Glutamatergic neuron (in vitro differentiated cells): ENCODE data around the gene TOPAZ1. TPM values are rescaled to one million over a fixed set of nuclear protein-coding genes. Genes with fewer than 3 reads are reported as not detected.

Experiments
- DNase-seq: peaks from one replicate; pipeline ENCODE4 v3.0.0; 2022
- H3K27ac Mint-ChIP-seq: one replicate; pipeline ENCODE4 v1.8.0; 2020; ENCODE audit warnings: mild to moderate bottlenecking, mixed read lengths, inconsistent platforms; ENCODE audit not compliant: unreplicated experiment
- H3K27me3 Mint-ChIP-seq: one replicate; pipeline ENCODE4 v1.8.0; 2020; ENCODE audit warnings: mild to moderate bottlenecking, moderate library complexity, mixed read lengths, inconsistent platforms; ENCODE audit not compliant: unreplicated experiment
- H3K36me3 Mint-ChIP-seq: one replicate; pipeline ENCODE4 v1.8.0; 2020; ENCODE audit warnings: mild to moderate bottlenecking, mixed read lengths, inconsistent platforms; ENCODE audit not compliant: unreplicated experiment
- H3K4me1 Mint-ChIP-seq: one replicate; pipeline ENCODE4 v1.8.0; 2020; ENCODE audit warnings: mild to moderate bottlenecking, low read depth, mixed read lengths, inconsistent platforms; ENCODE audit not compliant: unreplicated experiment
- H3K4me3 Mint-ChIP-seq: one replicate; pipeline ENCODE4 v1.8.0; 2020; ENCODE audit warnings: mild to moderate bottlenecking, mixed read lengths, inconsistent platforms; ENCODE audit not compliant: unreplicated experiment
- H3K9me3 Mint-ChIP-seq: one replicate; pipeline ENCODE4 v1.8.0; 2020; ENCODE audit warnings: mild to moderate bottlenecking, moderate library complexity, mixed read lengths, inconsistent platforms; ENCODE audit not compliant: unreplicated experiment
- total RNA-seq: library from RNA; stranded (reverse); fragmentation: NEBNext Ultra II Directional; extraction: Animal tissue kit (Norgen Biotek cat#: 25700); gene quantifications from one replicate; pipeline ENCODE4 v1.2.1, GENCODE V29; 2021; ENCODE audit not compliant: unreplicated experiment
- TF ChIP-seq, protein P1 (sequence below): fragments of 200-600 bp; sonication (generic); IDR thresholded peaks from one replicate; pipeline ENCODE4 v1.5.0; 2021; ENCODE audit not compliant: partially characterized antibody, unreplicated experiment

TOPAZ1 gene
- total RNA-seq, 1 donor from 2014 or later = not detected

DNA sequence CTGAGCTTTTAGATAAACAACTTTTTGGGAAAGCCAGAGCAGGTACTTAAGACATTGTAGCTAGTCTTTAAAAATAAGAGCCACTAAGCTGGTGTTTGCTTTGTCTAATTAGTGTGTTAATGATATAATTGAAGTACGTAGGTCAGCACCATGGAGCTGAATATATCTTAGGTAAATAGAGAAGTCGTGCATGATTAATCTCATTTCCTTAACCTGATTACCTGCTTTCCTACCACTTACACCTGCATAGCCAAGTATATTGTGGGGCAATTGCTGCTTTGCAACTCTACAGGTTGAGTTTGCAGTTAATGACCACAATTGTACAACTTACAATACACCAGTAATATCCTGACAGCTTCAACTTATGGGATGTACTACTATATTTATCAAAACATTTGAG, 17.6 kb upstream of the TOPAZ1 start:
- Mint-ChIP-seq H3K4me3 (no peak overlapping the region), H3K27ac (no peak overlapping the region), H3K9me3 (no peaks in the 10 kb centered on the region), H3K27me3 (no peaks in the 10 kb centered on the region), H3K36me3 (no peaks in the 10 kb centered on the region), H3K4me1 (no peaks in the 10 kb centered on the region)
- TF ChIP-seq, protein P1, sequence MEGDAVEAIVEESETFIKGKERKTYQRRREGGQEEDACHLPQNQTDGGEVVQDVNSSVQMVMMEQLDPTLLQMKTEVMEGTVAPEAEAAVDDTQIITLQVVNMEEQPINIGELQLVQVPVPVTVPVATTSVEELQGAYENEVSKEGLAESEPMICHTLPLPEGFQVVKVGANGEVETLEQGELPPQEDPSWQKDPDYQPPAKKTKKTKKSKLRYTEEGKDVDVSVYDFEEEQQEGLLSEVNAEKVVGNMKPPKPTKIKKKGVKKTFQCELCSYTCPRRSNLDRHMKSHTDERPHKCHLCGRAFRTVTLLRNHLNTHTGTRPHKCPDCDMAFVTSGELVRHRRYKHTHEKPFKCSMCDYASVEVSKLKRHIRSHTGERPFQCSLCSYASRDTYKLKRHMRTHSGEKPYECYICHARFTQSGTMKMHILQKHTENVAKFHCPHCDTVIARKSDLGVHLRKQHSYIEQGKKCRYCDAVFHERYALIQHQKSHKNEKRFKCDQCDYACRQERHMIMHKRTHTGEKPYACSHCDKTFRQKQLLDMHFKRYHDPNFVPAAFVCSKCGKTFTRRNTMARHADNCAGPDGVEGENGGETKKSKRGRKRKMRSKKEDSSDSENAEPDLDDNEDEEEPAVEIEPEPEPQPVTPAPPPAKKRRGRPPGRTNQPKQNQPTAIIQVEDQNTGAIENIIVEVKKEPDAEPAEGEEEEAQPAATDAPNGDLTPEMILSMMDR = no peak
- DNase-seq = no peak

DNA sequence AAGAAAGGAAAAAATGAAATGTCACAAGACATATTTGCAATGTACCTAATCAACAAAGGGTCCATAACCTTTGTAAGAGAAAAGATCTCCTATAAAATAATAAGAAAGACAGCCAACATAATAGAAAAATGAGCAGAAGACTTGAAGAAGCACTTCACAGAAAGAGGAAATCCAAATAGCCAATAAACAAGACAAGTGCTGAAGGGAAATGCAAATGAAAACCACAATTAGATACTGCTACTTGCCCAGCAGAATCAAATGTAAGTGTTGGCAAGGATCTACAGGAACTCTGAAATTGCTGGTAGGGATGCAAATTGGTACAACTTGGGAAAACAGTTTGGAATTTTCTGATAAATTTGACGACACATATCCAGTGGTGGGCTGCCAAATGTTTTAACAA, 15.1 kb upstream of the TOPAZ1 start:
- no peak overlapping the region for H3K27ac Mint-ChIP-seq
- no peak overlapping the region for H3K4me3 Mint-ChIP-seq
- no peak for DNase-seq
- H3K4me1 Mint-ChIP-seq = no peaks in the 10 kb centered on the region
- no peaks in the 10 kb centered on the region for H3K36me3 Mint-ChIP-seq
- no peaks in the 10 kb centered on the region for H3K9me3 Mint-ChIP-seq
- H3K27me3 Mint-ChIP-seq = no peaks in the 10 kb centered on the region
- TF ChIP-seq, protein P1 = no peak

DNA sequence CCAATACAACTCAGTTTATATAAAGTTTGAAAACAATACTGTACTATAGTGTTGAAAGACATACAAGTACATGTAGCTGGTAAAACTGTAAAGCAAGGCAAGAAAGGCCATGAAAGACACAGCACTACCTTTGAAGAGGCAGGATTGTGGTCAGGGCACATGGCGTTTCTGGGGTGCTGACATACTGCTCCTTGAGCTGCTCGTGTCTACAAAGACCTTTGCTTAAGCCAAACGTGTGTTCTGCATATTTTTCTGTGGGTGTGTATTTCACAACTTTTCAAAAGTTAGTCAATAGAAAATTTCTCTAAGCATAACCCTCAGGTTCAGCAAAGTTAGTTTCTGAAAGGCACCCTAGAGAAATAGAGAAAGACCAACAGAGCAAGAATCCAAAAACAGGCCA, 14.1 kb upstream of the TOPAZ1 start:
- TF ChIP-seq, protein P1 = no peak
- Mint-ChIP-seq H3K36me3 (no peaks in the 10 kb centered on the region), H3K9me3 (no peaks in the 10 kb centered on the region), H3K4me1 (no peaks in the 10 kb centered on the region), H3K4me3 (no peak overlapping the region), H3K27me3 (no peaks in the 10 kb centered on the region), H3K27ac (no peak overlapping the region)
- no peak for DNase-seq

DNA sequence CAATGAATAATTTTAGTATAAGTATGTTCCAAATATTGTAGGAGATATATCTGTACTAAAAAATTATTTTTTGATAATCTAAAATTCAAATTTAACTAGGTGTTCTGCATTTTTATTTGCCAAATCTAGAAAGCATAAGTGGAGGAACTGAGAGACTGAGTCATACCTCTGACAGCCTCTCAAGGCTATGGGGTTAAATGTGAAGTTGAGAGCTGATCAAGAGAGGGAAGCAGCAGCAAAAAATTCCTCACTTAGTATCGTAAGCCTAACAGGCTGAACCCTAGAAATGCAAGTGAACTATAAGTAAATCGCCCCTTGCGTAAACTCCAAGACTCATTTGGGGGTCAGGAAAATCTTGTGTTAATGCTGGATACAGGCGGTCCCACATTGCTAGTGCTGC, 12.8 kb upstream of the TOPAZ1 start:
- Mint-ChIP-seq H3K27me3 (no peaks in the 10 kb centered on the region), H3K4me1 (no peaks in the 10 kb centered on the region), H3K27ac (no peak overlapping the region)

DNA sequence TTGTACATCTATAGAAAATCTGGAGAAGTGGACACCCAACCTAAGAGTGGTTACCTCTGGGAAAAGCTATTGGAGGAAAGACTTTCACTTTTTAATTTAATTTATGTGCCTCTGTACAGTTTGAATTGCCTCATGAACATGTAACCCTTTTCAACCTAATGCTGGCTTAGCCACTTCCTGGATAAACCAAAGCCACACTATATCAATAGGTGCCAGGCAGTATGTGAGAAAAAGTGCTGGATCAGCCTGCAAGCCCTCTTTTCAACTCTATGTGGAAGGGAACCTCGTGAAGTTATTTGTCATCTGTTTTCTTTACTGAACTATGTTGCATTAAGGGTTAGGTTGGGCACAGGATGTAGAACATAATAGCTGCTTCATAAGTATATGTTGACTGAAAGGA, 9.3 kb upstream of the TOPAZ1 start:
- no peaks in the 10 kb centered on the region for H3K9me3 Mint-ChIP-seq
- H3K4me3 Mint-ChIP-seq = no peak overlapping the region
- no peak for DNase-seq
- TF ChIP-seq, protein P1 = no peak
- no peaks in the 10 kb centered on the region for H3K36me3 Mint-ChIP-seq
- H3K27ac Mint-ChIP-seq = no peak overlapping the region
- no peaks in the 10 kb centered on the region for H3K27me3 Mint-ChIP-seq
- no peaks in the 10 kb centered on the region for H3K4me1 Mint-ChIP-seq

More for the DNA sequence above, 12.8 kb upstream of the TOPAZ1 start:
- DNase-seq = no peak
- TF ChIP-seq, protein P1 = no peak
- Mint-ChIP-seq H3K36me3 (no peaks in the 10 kb centered on the region), H3K9me3 (no peaks in the 10 kb centered on the region), H3K4me3 (no peak overlapping the region)
